Neuron (in vitro differentiated cells): ENCODE data around the gene EARS2.
"Not testable (repeated sequence)": the region's sequence is repeated elsewhere in the genome, so short reads cannot be mapped to it uniquely, and the experiment has no call there.

Source experiments
- H2AFZ ChIP-seq: one replicate; pipeline ENCODE4 v1.6.1; 2013; ENCODE audit warnings: low read depth, mild to moderate bottlenecking, inconsistent platforms, low read length, moderate library complexity
- H3K27me3 ChIP-seq: one replicate; pipeline ENCODE4 v1.6.1; 2013; ENCODE audit warnings: low read length; ENCODE audit not compliant: insufficient read depth
- H3K36me3 ChIP-seq: one replicate; pipeline ENCODE4 v1.6.1; 2013; ENCODE audit warnings: low read length; ENCODE audit not compliant: insufficient read depth
- H3K4me1 ChIP-seq: one replicate; pipeline ENCODE4 v1.6.1; 2013; ENCODE audit warnings: low read length; ENCODE audit not compliant: insufficient read depth
- H3K4me3 ChIP-seq: 2 replicates; pipeline ENCODE4 v1.5.1; 2013; ENCODE audit warnings: mild to moderate bottlenecking, low read length, moderate library complexity
- H3K9me3 ChIP-seq: one replicate; pipeline ENCODE4 v1.6.1; 2013; ENCODE audit warnings: low read length

Gene EARS2

DNA sequence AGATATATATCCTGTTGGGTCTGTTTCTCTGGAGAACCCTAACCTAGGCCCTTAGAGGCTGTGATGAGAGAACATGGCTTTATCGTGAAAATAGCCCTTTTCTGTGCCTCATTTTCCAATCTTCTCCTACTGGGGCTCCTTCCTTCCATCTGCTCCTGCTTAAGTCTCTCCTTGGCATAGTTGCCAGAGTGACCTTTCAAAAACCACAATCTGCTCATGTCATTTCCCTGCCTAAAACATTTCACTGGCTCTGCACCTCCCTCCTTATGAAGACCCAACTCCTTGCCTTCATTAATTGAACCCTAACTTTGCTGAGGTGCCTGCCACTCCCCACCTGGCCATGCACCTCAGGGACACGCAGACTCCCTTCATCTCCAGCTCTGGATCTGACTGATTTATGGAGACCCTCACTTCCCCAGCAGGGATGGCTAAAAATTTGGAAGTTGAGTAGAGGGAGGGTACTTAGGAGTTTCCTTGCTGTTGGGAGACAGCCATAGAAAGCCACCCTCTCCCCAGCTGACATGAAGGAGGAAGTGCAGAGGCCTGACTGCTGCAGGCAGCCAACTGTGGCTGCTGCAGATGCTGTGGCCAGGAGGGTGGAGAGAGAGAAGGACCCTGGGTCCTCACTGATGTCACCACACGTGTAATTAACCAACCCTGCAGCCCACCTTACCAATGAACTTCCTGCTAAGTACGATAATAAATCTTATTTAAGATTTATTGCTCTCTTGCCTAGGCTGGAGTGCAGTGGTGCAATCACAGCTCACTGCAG, 40.6 kb downstream of the EARS2 start:
- H3K27me3 ChIP-seq, result no peaks in the 10 kb centered on the region
- H3K9me3 ChIP-seq, result no peaks in the 10 kb centered on the region
- H3K4me1 ChIP-seq, result no peaks in the 10 kb centered on the region
- H3K4me3 ChIP-seq, result no peak overlapping the region
- no peak overlapping the region for H2AFZ ChIP-seq
- H3K36me3 ChIP-seq, result peaks cover 16% of the 10 kb centered on the region

DNA sequence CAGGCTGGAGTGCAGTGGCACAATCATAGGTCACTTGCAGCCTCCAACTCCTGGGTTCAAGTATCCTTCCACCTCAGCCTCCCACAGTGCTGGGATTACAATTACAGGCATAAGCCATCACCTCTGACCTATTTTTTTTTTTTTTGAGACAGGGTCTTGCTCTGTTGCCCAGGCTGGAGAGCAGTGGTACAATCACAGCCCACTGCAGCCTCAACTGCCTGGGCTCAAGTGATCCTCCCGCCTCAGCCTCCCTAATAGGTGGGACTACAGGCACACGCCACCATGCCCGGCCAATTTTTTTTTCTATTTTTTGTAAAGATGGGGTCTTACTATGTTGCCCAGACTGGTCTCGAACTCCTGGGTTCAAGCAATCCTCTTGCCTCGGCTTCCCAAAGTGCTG, 41.3 kb downstream of the EARS2 start:
- Histone ChIP-seq H3K9me3 (no peaks in the 10 kb centered on the region), H3K4me1 (no peaks in the 10 kb centered on the region), H3K4me3 (no peak overlapping the region), H3K36me3 (peaks cover 16% of the 10 kb centered on the region), H3K27me3 (no peaks in the 10 kb centered on the region), H2AFZ (no peak overlapping the region)

DNA sequence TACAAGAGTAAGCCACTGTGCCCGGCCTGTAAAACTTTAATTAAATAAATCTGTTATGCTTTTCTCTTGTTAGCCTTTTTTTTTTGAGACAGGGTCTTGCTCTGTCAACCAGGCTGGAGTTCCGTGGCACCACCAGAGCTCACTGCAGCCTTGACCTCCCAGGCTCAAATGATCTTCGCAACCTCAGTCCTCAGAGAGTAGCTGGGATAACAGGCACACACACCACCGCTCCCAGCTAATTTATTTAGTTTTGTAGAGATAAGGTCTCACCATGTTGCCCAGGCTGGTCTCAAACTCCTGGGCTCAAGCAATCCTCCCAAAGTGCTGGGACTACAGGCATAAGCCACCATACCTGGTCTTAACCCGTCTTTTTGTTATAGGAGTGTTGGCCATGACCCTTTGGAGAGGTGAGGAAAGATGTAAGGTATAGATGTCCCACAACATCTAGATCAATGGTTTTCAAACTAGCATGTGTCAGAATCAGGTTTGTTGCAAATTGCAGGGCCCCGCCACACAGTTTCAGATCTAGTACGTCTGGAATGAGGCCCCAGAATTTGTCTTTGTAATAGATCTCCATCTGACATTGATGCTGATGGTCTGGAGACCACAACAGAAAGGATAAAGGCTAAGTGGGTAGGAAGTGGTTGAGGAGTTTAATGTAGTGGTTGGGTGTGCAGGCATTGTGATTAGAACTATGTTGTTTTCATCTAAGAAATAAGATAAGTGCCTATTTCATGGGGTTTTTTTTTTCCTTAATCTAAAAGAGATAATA, 42.6 kb downstream of the EARS2 start:
- Histone ChIP-seq H3K27me3 (no peaks in the 10 kb centered on the region), H3K36me3 (peaks cover 8% of the 10 kb centered on the region), H2AFZ (no peak overlapping the region), H3K4me1 (no peaks in the 10 kb centered on the region), H3K9me3 (no peaks in the 10 kb centered on the region), H3K4me3 (no peak overlapping the region)

DNA sequence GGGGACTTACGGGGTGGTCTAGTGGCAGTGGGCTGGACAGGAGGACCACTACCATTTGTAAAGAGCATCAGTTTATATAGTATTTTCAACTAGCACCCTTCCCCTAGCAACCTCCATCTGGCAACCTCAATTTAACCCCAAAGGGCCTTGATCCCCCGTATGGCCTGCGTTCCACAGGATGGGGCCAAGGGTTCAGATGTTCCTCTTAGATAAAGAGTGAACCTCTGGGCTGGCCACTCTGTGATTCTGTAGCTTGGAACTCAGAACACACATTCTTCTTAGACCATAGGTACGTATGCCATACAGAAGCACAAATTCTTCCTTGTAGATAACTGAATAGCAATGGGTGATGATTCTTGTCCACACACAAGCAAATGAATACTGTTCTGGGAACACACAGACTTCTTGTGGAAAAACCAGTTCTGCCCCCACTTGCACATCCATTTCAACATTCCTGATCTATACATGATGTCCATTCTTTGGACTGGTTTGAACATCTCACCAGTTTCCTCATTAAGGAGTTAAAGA, 44.9 kb downstream of the EARS2 start:
- Histone ChIP-seq H3K36me3 (peaks cover 3% of the 10 kb centered on the region), H3K9me3 (no peaks in the 10 kb centered on the region), H2AFZ (no peak overlapping the region), H3K4me3 (no peak overlapping the region), H3K27me3 (no peaks in the 10 kb centered on the region), H3K4me1 (peaks cover 16% of the 10 kb centered on the region)

DNA sequence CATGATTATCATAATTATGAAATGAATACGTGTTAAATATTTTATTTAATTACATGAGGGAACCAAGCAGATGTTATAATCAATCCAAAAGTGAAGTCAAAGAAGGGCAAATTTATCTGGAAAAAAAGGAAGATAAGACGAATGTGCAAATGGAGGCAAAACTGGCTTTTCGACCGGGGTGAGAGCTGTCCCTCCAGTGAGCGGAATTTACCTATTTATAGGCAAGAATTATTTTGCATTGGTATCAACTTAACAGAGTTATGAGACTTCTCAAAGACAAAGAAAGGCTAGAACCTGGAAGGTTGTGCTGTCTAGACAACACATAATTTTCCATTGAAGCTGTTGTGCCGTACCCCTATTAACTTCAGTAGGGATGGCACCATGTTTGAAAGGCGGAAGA, 45.4 kb downstream of the EARS2 start:
- Histone ChIP-seq H3K4me1 (peaks cover 16% of the 10 kb centered on the region), H3K9me3 (no peaks in the 10 kb centered on the region), H3K4me3 (no peak overlapping the region)

DNA sequence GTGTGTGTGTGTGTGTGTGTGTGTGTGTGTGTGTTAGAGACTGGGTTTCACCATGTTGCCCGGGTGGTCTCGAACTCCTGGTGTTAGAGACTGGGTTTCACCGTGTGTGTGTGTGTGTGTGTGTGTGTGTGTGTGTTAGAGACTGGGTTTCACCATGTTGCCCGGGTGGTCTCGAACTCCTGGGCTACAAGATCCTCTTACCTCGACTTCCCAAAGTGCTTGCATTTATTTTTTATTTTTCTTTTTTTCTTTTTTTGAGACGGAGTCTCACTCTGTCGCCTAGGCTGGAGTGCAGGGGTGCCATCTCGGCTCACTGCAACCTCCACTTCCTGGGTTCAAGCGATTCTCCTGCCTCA, 46.3 kb downstream of the EARS2 start:
- not testable (repeated sequence) for H3K27me3 ChIP-seq, H3K9me3 ChIP-seq, H3K36me3 ChIP-seq
- H3K4me1 ChIP-seq, result peaks cover 24% of the 10 kb centered on the region
- peak overlapping the region; percentile 94 for H3K4me3 ChIP-seq
- peak overlapping the region; percentile 24 for H2AFZ ChIP-seq

More for the DNA sequence above, 45.4 kb downstream of the EARS2 start:
- Histone ChIP-seq H2AFZ (no peak overlapping the region), H3K27me3 (no peaks in the 10 kb centered on the region), H3K36me3 (peaks cover 3% of the 10 kb centered on the region)

DNA sequence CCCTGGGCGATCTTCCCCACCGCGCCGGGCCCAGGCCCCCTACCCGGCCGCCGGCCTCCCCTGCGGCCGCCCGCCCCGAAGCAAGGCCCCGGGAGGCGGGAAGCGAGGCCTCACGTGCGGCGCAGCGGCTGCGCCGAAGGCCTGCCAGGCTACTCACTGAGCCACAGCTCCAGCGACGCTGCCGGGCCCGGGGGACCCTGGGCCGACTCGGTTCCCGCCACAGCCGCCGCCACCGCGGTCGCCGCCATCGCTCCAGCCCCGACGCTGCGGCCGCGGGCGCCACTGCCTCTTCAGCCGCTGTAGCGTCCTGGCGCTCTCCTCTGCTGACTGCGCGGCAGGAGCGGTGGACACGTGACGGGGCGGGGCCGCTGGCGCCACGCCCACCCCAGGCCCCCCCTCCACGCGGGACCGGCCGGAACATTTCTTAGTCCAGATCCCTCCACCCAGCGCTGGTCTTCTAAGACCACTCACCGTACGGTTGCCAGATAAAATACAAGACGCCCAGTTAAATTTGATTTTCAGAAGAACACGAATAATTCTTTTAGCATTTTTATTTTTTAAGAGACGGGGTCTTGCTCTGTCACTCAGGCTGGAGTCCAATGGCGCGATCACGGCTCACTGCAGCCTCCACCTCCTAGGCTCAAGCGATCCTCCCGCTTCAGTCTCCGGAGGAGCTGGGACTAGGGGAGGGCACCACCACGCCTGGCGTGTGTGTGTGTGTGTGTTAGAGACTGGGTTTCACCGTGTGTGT, 46.8 kb downstream of the EARS2 start, which contains the start of gene GGA2:
Gene GGA2, minus strand, starts transcription at position 331 of the 751 bp plus-strand sequence. Its CDS starts 83 bp downstream, at position 248.
- H3K4me1 ChIP-seq, result peaks cover 29% of the 10 kb centered on the region
- peak within 1 kb of the TSS; percentile 24 for H2AFZ ChIP-seq
- peaks cover 3% of the 10 kb centered on the region for H3K36me3 ChIP-seq
- peak within 1 kb of the TSS; percentile 94 for H3K4me3 ChIP-seq
- H3K27me3 ChIP-seq, result no peaks in the 10 kb centered on the region
- H3K9me3 ChIP-seq, result no peaks in the 10 kb centered on the region

DNA sequence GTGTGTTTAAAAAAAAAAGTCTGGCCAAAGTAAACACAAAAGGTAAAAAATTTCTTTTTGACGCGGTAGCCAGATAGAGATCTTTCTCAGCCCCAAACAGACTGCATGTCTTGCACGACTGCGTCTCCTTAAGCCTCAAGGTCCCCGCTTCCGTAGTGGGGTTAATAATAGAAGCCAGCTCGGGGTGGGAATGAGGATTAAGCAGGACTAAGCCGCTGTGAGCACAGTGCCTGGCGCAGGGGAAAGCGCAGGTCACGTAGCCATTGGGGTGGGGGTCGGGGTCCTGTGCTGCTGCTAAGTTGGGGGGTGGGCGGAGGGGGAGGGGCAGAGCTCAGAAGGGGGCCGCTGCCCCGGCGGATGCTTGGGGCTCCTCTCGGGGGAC, 47.4 kb downstream of the EARS2 start:
- Histone ChIP-seq H3K9me3 (no peaks in the 10 kb centered on the region), H2AFZ (no peak overlapping the region), H3K4me3 (peak overlapping the region; percentile 94), H3K4me1 (peaks cover 35% of the 10 kb centered on the region), H3K36me3 (peaks cover 2% of the 10 kb centered on the region), H3K27me3 (no peaks in the 10 kb centered on the region)

DNA sequence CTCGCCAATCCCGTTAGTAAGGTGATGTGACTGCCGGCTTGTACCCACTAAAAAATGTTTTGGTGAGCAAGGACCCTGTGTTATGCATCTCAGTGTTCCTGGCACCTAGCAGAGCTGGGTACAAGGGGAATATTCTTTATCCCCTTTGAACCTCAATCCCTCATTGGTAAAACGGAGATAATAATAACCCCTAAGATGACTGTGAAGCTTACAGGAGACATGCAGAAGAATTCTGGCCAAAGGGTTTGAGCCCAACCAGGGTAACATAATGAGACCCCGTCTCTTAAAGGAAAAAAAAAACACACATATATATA, 47.8 kb downstream of the EARS2 start:
- H2AFZ ChIP-seq, result no peak overlapping the region
- H3K4me3 ChIP-seq, result peak overlapping the region; percentile 94
- no peaks in the 10 kb centered on the region for H3K36me3 ChIP-seq
- peaks cover 39% of the 10 kb centered on the region for H3K4me1 ChIP-seq
- H3K27me3 ChIP-seq, result no peaks in the 10 kb centered on the region
- H3K9me3 ChIP-seq, result no peaks in the 10 kb centered on the region

DNA sequence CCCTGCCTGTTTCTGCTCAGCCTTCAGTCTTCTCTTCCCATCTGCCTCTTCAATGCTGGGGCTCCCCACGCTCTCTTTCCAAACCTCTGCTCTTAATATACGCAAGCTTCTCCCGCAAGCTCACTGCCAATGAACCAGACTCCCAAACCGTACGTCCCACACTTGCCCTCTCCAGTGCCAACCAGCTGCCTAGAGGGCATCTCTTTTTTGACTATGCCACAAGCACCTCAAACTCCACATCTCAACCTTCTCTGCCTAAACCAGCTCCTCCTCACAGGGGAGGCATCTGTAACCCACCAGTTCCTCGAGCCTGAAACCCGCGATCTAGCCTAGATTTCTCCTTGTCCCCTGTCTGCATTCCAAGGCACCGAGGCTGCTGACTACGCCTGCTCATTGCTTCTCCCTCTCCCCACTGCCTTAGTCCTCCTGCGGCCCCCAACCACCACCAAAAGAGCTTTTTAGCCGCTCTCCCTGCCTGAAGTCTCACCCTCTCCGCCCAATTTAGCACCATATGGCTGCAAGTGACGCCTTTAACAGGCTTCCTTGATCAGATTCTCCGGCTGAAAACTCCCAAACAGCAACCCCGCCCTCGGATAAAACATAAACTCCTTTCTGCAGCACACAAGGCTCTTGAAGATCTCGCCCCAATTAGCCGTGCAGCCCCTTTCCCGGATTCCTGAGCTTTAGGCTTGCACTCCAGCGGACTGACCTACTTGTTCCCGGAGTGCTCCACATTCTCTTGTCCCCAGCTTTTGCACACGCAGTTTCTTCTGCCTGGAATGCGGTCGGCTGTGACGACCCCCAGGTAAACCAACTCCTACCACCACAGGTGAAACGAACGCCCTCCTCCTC, 48.3 kb downstream of the EARS2 start:
- Histone ChIP-seq H3K4me1 (peaks cover 44% of the 10 kb centered on the region), H3K27me3 (no peaks in the 10 kb centered on the region)

DNA sequence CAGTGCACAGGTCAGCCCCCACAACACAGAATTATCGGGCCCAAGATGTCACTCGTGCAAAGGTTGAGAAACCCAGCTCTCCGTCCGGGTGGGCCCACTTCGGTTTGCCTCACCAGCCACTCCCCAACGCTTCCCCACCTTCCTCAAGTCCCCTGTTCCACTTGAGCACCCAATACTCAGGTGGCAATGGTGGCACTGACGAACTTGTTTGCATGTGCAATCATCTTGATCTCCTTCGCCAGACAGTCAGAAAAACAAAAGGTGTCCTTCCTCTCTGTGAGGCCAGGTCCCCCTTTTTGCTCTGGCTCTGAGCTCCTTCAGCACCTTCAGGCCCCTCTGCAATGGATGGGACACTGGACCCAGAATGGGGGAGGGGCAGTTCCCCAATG, 50.5 kb downstream of the EARS2 start:
- no peak overlapping the region for H3K4me3 ChIP-seq
- no peak overlapping the region for H2AFZ ChIP-seq
- H3K27me3 ChIP-seq, result no peaks in the 10 kb centered on the region
- no peaks in the 10 kb centered on the region for H3K9me3 ChIP-seq
- no peaks in the 10 kb centered on the region for H3K36me3 ChIP-seq
- peaks cover 57% of the 10 kb centered on the region for H3K4me1 ChIP-seq

More for the DNA sequence above, 48.3 kb downstream of the EARS2 start:
- H3K36me3 ChIP-seq, result no peaks in the 10 kb centered on the region
- H3K9me3 ChIP-seq, result no peaks in the 10 kb centered on the region
- no peak overlapping the region for H2AFZ ChIP-seq
- H3K4me3 ChIP-seq, result peak overlapping the region; percentile 94
